H1 (cell line): ENCODE measurements around the gene TRAPPC12. TPM values are rescaled to one million over a fixed set of nuclear protein-coding genes. Genes with fewer than 3 reads are reported as not detected.

Experiments
- CTCF ChIA-PET: fragments of 300-600 bp; sonication (Branson Sonifier 250); formaldehyde crosslinking; loops from one replicate; lab custom pipeline; 2021; ENCODE audit not compliant: partially characterized antibody; lab: Charles Lee
- POLR2A ChIA-PET: fragments of 300-600 bp; sonication (Branson Sonifier 250); formaldehyde crosslinking; loops from one replicate; lab custom pipeline; 2021; ENCODE audit warnings: inconsistent platforms; ENCODE audit not compliant: partially characterized antibody; lab: Charles Lee
- DNase-seq, 2 experiments: peaks; one replicate each; pipeline versions ENCODE4 v3.0.0 to v3.0.0-alpha.2; 2010 to 2022; ENCODE audit warnings: low spot score in 2 of 2, low read depth in 1 of 2, mixed read lengths in 1 of 2
- FAIRE-seq: peaks from 2 replicates; lab custom pipeline; 2011; peaks lifted over from hg19 to GRCh38; lab: Jason Lieb, UNC
- H2AFZ ChIP-seq: 2 replicates; pipeline ENCODE4 v1.8.1; 2012; ENCODE audit warnings: low read length, inconsistent platforms
- H2AK5ac ChIP-seq: 2 replicates; pipeline ENCODE4 v1.6.1; 2013; ENCODE audit warnings: low read depth, low read length
- H2BK120ac ChIP-seq: replicated peaks from 2 replicates; pipeline ENCODE3; 2013; ENCODE audit warnings: low read depth, low read length, inconsistent platforms
- H2BK12ac ChIP-seq: 2 replicates; pipeline ENCODE4 v1.6.1; 2013; ENCODE audit warnings: low read depth, low read length
- H2BK15ac ChIP-seq: 2 replicates; pipeline ENCODE4 v1.6.1; 2013; ENCODE audit warnings: low read length
- H2BK20ac ChIP-seq: 2 replicates; pipeline ENCODE4 v1.6.1; 2013; ENCODE audit warnings: low read length
- H2BK5ac ChIP-seq: 2 replicates; pipeline ENCODE4 v1.6.1; 2013; ENCODE audit warnings: low read depth, low read length
- H3K14ac ChIP-seq: 2 replicates; pipeline ENCODE4 v1.6.1; 2013; ENCODE audit warnings: inconsistent platforms; ENCODE audit not compliant: insufficient read length
- H3K18ac ChIP-seq: 2 replicates; pipeline ENCODE4 v1.6.1; 2013; ENCODE audit warnings: low read length; ENCODE audit errors: extremely low read depth
- H3K23ac ChIP-seq: 2 replicates; pipeline ENCODE4 v1.6.1; 2013; ENCODE audit warnings: inconsistent platforms; ENCODE audit not compliant: insufficient read length
- H3K23me2 ChIP-seq: 2 replicates; pipeline ENCODE4 v1.6.1; 2013; ENCODE audit warnings: low read depth, low read length
- H3K27ac ChIP-seq: 2 replicates; pipeline ENCODE4 v1.6.1; 2011; ENCODE audit warnings: low read depth, low read length, inconsistent platforms
- H3K27me3 ChIP-seq, 4 experiments: replicated peaks in 1 of 4; 1 replicate in 1 of 4; 2 replicates in 3 of 4; pipeline versions ENCODE4 v1.6.1 to v1.8.1; 2011 to 2013; ENCODE audit warnings: low read length in 3 of 4, mild to moderate bottlenecking in 3 of 4, inconsistent platforms in 2 of 4, mixed read lengths in 2 of 4, moderate library complexity in 1 of 4; ENCODE audit not compliant: control insufficient read depth in 3 of 4, insufficient read depth in 3 of 4; ENCODE audit errors: extremely low read depth in 1 of 4
- H3K36me3 ChIP-seq, 4 experiments: 2 replicates each; pipeline versions ENCODE4 v1.6.1 to v1.8.1; 2011 to 2013; ENCODE audit warnings: mild to moderate bottlenecking in 4 of 4, low read length in 3 of 4, moderate library complexity in 2 of 4, control low read depth in 1 of 4, inconsistent platforms in 1 of 4; ENCODE audit not compliant: insufficient read depth in 4 of 4, control insufficient read depth in 2 of 4
- H3K4ac ChIP-seq: replicated peaks from 2 replicates; pipeline ENCODE3; 2013; ENCODE audit warnings: low read length, low read depth, mixed read lengths, inconsistent platforms; ENCODE audit not compliant: insufficient read length
- H3K4me1 ChIP-seq, 4 experiments: replicated peaks in 1 of 4; 1 replicate in 1 of 4; 2 replicates in 3 of 4; pipeline versions ENCODE4 v1.6.1 to v1.8.1; 2011 to 2013; ENCODE audit warnings: low read length in 3 of 4, inconsistent platforms in 2 of 4, mixed read lengths in 1 of 4; ENCODE audit not compliant: insufficient read depth in 4 of 4, control insufficient read depth in 3 of 4
- H3K4me2 ChIP-seq, 2 experiments: 2 replicates each; pipeline versions ENCODE4 v1.6.1 to v1.8.1; 2011 to 2013; ENCODE audit warnings: low read depth in 2 of 2, low read length in 2 of 2, control low read depth in 1 of 2, inconsistent platforms in 1 of 2, mild to moderate bottlenecking in 1 of 2; ENCODE audit not compliant: insufficient read depth in 1 of 2
- H3K4me3 ChIP-seq, 4 experiments: fragments of 200-600, 300-600 bp in 1 of 4; sonication (generic), shearing (Covaris generic), sonication (Bioruptor Twin) in 1 of 4; 2 replicates each; pipeline versions ENCODE4 v1.5.1 to v1.8.1; 2011 to 2016; ENCODE audit warnings: low read length in 4 of 4, low read depth in 3 of 4, control low read depth in 2 of 4, inconsistent platforms in 2 of 4, mild to moderate bottlenecking in 2 of 4, mixed read lengths in 1 of 4, moderate library complexity in 1 of 4; ENCODE audit not compliant: insufficient read depth in 2 of 4; ENCODE audit errors: extremely low read depth in 1 of 4
- H3K56ac ChIP-seq: replicated peaks from 2 replicates; pipeline ENCODE3; 2013; ENCODE audit warnings: low read depth, mild to moderate bottlenecking, mixed read lengths, low read length, inconsistent platforms; ENCODE audit not compliant: insufficient read length
- H3K79me1 ChIP-seq: 2 replicates; pipeline ENCODE4 v1.6.1; 2013; ENCODE audit warnings: low read depth, low read length, control low read depth
- H3K79me2 ChIP-seq, 2 experiments: 2 replicates each; pipeline versions ENCODE4 v1.6.1 to v1.8.1; 2012 to 2013; ENCODE audit warnings: low read length in 2 of 2, mild to moderate bottlenecking in 2 of 2, inconsistent platforms in 1 of 2; ENCODE audit not compliant: insufficient read depth in 2 of 2, control insufficient read depth in 1 of 2
- H3K9ac ChIP-seq, 4 experiments: replicated peaks in 1 of 4; 1 replicate in 1 of 4; 2 replicates in 3 of 4; pipeline versions ENCODE4 v1.6.1 to v1.8.1; 2011 to 2013; ENCODE audit warnings: low read depth in 3 of 4, low read length in 3 of 4, control low read depth in 2 of 4, mild to moderate bottlenecking in 2 of 4, moderate library complexity in 2 of 4, inconsistent platforms in 1 of 4; ENCODE audit errors: extremely low read depth in 1 of 4
- H3K9me3 ChIP-seq, 2 experiments: 2 replicates each; pipeline versions ENCODE4 v1.6.1 to v1.8.1; 2012 to 2013; ENCODE audit warnings: mild to moderate bottlenecking in 2 of 2, moderate library complexity in 2 of 2, control low read depth in 1 of 2, inconsistent platforms in 1 of 2, low read depth in 1 of 2, low read length in 1 of 2, mixed read lengths in 1 of 2; ENCODE audit not compliant: insufficient read depth in 2 of 2
- H4K20me1 ChIP-seq, 2 experiments: replicated peaks in 1 of 2; 2 replicates each; pipeline versions ENCODE3 to v1.8.1; 2011 to 2013; ENCODE audit warnings: inconsistent platforms in 2 of 2, low read length in 2 of 2, mild to moderate bottlenecking in 1 of 2; ENCODE audit not compliant: insufficient read depth in 2 of 2, control insufficient read depth in 1 of 2
- H4K5ac ChIP-seq: 2 replicates; pipeline ENCODE4 v1.6.1; 2013; ENCODE audit warnings: low read length, low read depth, mixed read lengths, inconsistent platforms; ENCODE audit not compliant: insufficient read length
- H4K8ac ChIP-seq: 2 replicates; pipeline ENCODE4 v1.8.0; 2013; ENCODE audit warnings: mild to moderate bottlenecking, moderate library complexity, low read length, inconsistent platforms; ENCODE audit not compliant: insufficient read depth; ENCODE audit errors: extremely low read depth
- H4K91ac ChIP-seq: replicated peaks from 2 replicates; pipeline ENCODE3; 2013; ENCODE audit warnings: low read length, mixed read lengths, inconsistent platforms; ENCODE audit not compliant: insufficient read length
- BRCA1 ChIP-seq: IDR thresholded peaks from 2 replicates; pipeline ENCODE4 v1.6.1; 2012; ENCODE audit warnings: low read depth, low read length, improper control_type of control experiment
- CTBP2 ChIP-seq: IDR thresholded peaks from 2 replicates; pipeline ENCODE4 v1.7.0; 2011; ENCODE audit warnings: borderline replicate concordance, mild to moderate bottlenecking, moderate library complexity, mixed read lengths, low read length; ENCODE audit not compliant: insufficient read depth, insufficient read length
- E2F6 ChIP-seq: IDR thresholded peaks from 2 replicates; pipeline ENCODE4 v1.6.1; 2012; ENCODE audit warnings: inconsistent platforms
- EGR1 ChIP-seq: IDR thresholded peaks from 2 replicates; pipeline ENCODE4 v1.6.1; 2011; ENCODE audit warnings: low read depth, low read length, borderline replicate concordance
- FOSL1 ChIP-seq: IDR thresholded peaks from 2 replicates; pipeline ENCODE4 v1.6.1; 2011; ENCODE audit warnings: mild to moderate bottlenecking, low read depth, low read length, moderate library complexity; ENCODE audit not compliant: insufficient read depth
- HDAC6 ChIP-seq: IDR thresholded peaks from one replicate; pipeline ENCODE4 v1.7.1; 2012; ENCODE audit warnings: low read depth, mild to moderate bottlenecking, inconsistent platforms, low read length, moderate library complexity
- KDM4A ChIP-seq: IDR thresholded peaks from one replicate; pipeline ENCODE4 v1.7.1; 2012; ENCODE audit warnings: low read depth, mild to moderate bottlenecking, moderate library complexity, low read length, inconsistent platforms; ENCODE audit not compliant: severe bottlenecking
- NRF1 ChIP-seq: IDR thresholded peaks from 2 replicates; pipeline ENCODE4 v1.6.1; 2011; ENCODE audit warnings: mild to moderate bottlenecking, low read depth, low read length, improper control_type of control experiment
- SUZ12 ChIP-seq: fragments of 200-600 bp; sonication (generic); IDR thresholded peaks from 2 replicates; pipeline ENCODE4 v1.6.1; 2012; ENCODE audit warnings: mild to moderate bottlenecking, inconsistent platforms, low read length, moderate library complexity, mixed read lengths
- WGBS, 2 experiments: shearing (Covaris generic) in 1 of 2; methylation state at CpG; one replicate each; pipeline versions ENCODE4 v1.1.6 to v1.1.7; 2013 to 2015; ENCODE audit warnings: low lambda C conversion rate in 2 of 2, mixed read lengths in 2 of 2, inconsistent platforms in 1 of 2, low coverage in 1 of 2, missing lambda C conversion rate in 1 of 2; ENCODE audit not compliant: insufficient replicate concordance in 2 of 2, insufficient coverage in 1 of 2, insufficient read length in 1 of 2; ENCODE audit errors: extremely low coverage in 1 of 2, missing lambda C conversion rate in 1 of 2; 5-methylcytosine and 5-hydroxymethylcytosine counted together
- polyA plus RNA-seq, 7 experiments: library from polyadenylated mRNA; depleted of rRNA in 3 of 7; stranded (reverse) in 5 of 7; unstranded in 2 of 7; fragments of >200 nt in 5 of 7; fragments of 200-250 nt in 2 of 7; gene quantifications; 1 replicate in 5 of 7; 2 replicates in 1 of 7; 4 replicates in 1 of 7; pipeline versions ENCODE4 v1.2.1 to v1.2.3, GENCODE V29; 2011 to 2013; ENCODE audit warnings: missing spikeins in 2 of 7, mixed read lengths in 2 of 7
- total RNA-seq: library from RNA; stranded (reverse); fragmentation: NEBNext Ultra II Directional; extraction: Animal tissue kit (Norgen Biotek cat#: 25700); gene quantifications from 2 replicates; pipeline ENCODE4 v1.2.1, GENCODE V29; 2021

Gene TRAPPC12
- total and polyA plus RNA-seq, 2 of the 8 experiments (the other 6 are each of a cell fraction or from before 2014, with no cell fraction given) = 35.0 to 67.3 TPM

- H4K91ac ChIP-seq = no peak overlapping the region
- H3K18ac ChIP-seq = no peak overlapping the region
- no peak overlapping the region for H3K23ac ChIP-seq
- H3K79me1 ChIP-seq = no peaks in the 10 kb centered on the region; the same call in 1 of the 2 replicates
- H3K27ac ChIP-seq = no peak overlapping the region
- H2BK15ac ChIP-seq = no peak overlapping the region
- H2AK5ac ChIP-seq = 0 out of 2 replicates have a peak overlapping the region, but pooled peaks have one; percentile 53
- H2BK20ac ChIP-seq = no peak overlapping the region
- H3K36me3 ChIP-seq = peaks cover 0 to 4% (median 0%) of the 10 kb centered on the region in 4 experiments; a peak in 1 of 8 replicates
- peak overlapping the region; percentile 50 to 72 for H3K4me2 ChIP-seq
- no peak overlapping the region; the same call in 1 of the 2 replicates for H2BK12ac ChIP-seq
- H3K9me3 ChIP-seq = no peaks in the 10 kb centered on the region
- H4K20me1 ChIP-seq = no peaks in the 10 kb centered on the region
- peak overlapping the region in 1 of 4 experiments; percentile 60; a peak in 3 of 8 replicates for H3K4me3 ChIP-seq
- no peak for DNase-seq
- no peak overlapping the region for H2BK5ac ChIP-seq
- WGBS, 2 experiments = 91% methylated on average over 6 of the region's 6 CpGs; no CpG with 5 or more reads in 1 of the 2 experiments
- CTCF ChIA-PET = interaction anchor here (0.5 to 1.5 kb wide), 2 partner anchors 32 to 57 kb away, joined by 3 to 6 read pairs; no protein-coding TSS in a partner anchor
- H3K23me2 ChIP-seq = peaks cover 9% of the 10 kb centered on the region
- no peak overlapping the region for H2AFZ ChIP-seq
- no peak overlapping the region for H4K8ac ChIP-seq
- no peak overlapping the region for H2BK120ac ChIP-seq
- no peak overlapping the region for H3K56ac ChIP-seq
- H3K9ac ChIP-seq = no peak overlapping the region
- peaks cover 0 to 3% (median 1%) of the 10 kb centered on the region in 4 experiments; a peak in 3 of 7 replicates for H3K4me1 ChIP-seq
- no peak overlapping the region for H4K5ac ChIP-seq
- H3K14ac ChIP-seq = no peak overlapping the region
- POLR2A ChIA-PET = interaction anchor here (1.1 to 3.2 kb wide), 4 partner anchors 11 to 37 kb away, joined by 3 to 17 read pairs (median 6); partner anchors contain the start of gene RNASEH1
- no peak for FAIRE-seq
- no peaks in the 10 kb centered on the region for H3K27me3 ChIP-seq
- no peak overlapping the region for H3K4ac ChIP-seq
- H3K79me2 ChIP-seq = peaks cover 0 to 11% of the 10 kb centered on the region in 2 experiments; a peak in 1 of 4 replicates
- TF ChIP-seq KDM4A = no peak
- TF ChIP-seq EGR1 = no peak
- no peak for TF ChIP-seq E2F6
- TF ChIP-seq BRCA1 = no peak
- no peak for TF ChIP-seq NRF1
- no peak for TF ChIP-seq SUZ12
- TF ChIP-seq CTBP2 = no peak
- no peak for TF ChIP-seq HDAC6
- no peak for TF ChIP-seq FOSL1
These were observed 141.1 kb downstream of the TRAPPC12 start for GRCh38 chr2:3520591-3520990.
